ENCODE results near the gene BAIAP2. TPM values are rescaled to one million over a fixed set of nuclear protein-coding genes. Genes with fewer than 3 reads are reported as not detected.

Gene BAIAP2
- total and polyA plus RNA-seq, 8 donors: 4.7 to 16.4 (median 11.1) TPM

GRCh38 chr17:81036197-81036941, 1.4 kb downstream of the BAIAP2 start:
- Histone ChIP-seq H3K4me3 (peak overlapping the region in 1 of 4 donors; percentile 60), H3K27ac (peak overlapping the region in 1 of 4 donors; percentile 41), H3K4me1 (peaks cover 11 to 27% (median 23%) of the 10 kb centered on the region in 3 donors), H3K9me3 (no peaks in the 10 kb centered on the region), H3K27me3 (no peaks in the 10 kb centered on the region), H3K36me3 (no peaks in the 10 kb centered on the region)
- TF ChIP-seq CTCF (IDR thresholded peaks at IDR 0.05): no peak
- FAIRE-seq: no peak
- DNase-seq: peak in 2 of 6 donors; percentile 22 to 65
- intact Hi-C loops (cut with DNase I): no loop called here
- no peak for ATAC-seq
- WGBS, 2 donors: 83 to 84% methylated on average over 24 of the region's 24 CpGs

GRCh38 chr17:81037026-81037797, 2.3 kb downstream of the BAIAP2 start:
- FAIRE-seq: no peak

GRCh38 chr17:81037798-81038733, 3.1 kb downstream of the BAIAP2 start:
- Histone ChIP-seq H3K36me3 (no peaks in the 10 kb centered on the region), H3K9me3 (no peaks in the 10 kb centered on the region), H3K27me3 (no peaks in the 10 kb centered on the region), H3K27ac (peak overlapping the region in 3 of 4 donors; percentile 39 to 49 (median 41)), H3K4me3 (no peak overlapping the region), H3K4me1 (peaks cover 11 to 27% (median 23%) of the 10 kb centered on the region in 3 donors)
- DNase-seq (peak in 5 of 6 donors; percentile 60 to 85 (median 67)), FAIRE-seq (no peak), ATAC-seq (peak in 3 of 4 donors; percentile 5 to 25 (median 21))
- no peak for TF ChIP-seq CTCF (IDR thresholded peaks at IDR 0.05)
- WGBS, 2 donors: 35% methylated on average over 27 to 30 of the region's 30 CpGs
- intact Hi-C loops (cut with DNase I): no loop called here

More at GRCh38 chr17:81037026-81037797, 2.3 kb downstream of the BAIAP2 start:
- TF ChIP-seq CTCF (IDR thresholded peaks at IDR 0.05): no peak
- peak overlapping the region in 1 of 4 donors; percentile 5 for H3K4me3 ChIP-seq
- intact Hi-C loops (cut with DNase I): no loop called here
- ATAC-seq (peak; percentile 49 to 69 (median 57)), DNase-seq (peak; percentile 63 to 94 (median 78))
- no peaks in the 10 kb centered on the region for H3K27me3 ChIP-seq
- WGBS, 2 donors: 21 to 28% methylated on average over 28 of the region's 28 CpGs
- peaks cover 11 to 27% (median 23%) of the 10 kb centered on the region in 3 donors for H3K4me1 ChIP-seq
- H3K36me3 ChIP-seq: no peaks in the 10 kb centered on the region
- H3K27ac ChIP-seq: peak overlapping the region in 3 of 4 donors; percentile 39 to 49 (median 41)
- no peaks in the 10 kb centered on the region for H3K9me3 ChIP-seq

GRCh38 chr17:81039096-81039495, 4.1 kb downstream of the BAIAP2 start:
- no peak overlapping the region for H3K27ac ChIP-seq
- DNase-seq (peak in 2 of 6 donors; percentile 35 to 76), FAIRE-seq (no peak), ATAC-seq (no peak)
- H3K4me1 ChIP-seq: peaks cover 11 to 27% (median 23%) of the 10 kb centered on the region in 3 donors
- no peak for TF ChIP-seq CTCF (IDR thresholded peaks at IDR 0.05)
- intact Hi-C loops (cut with DNase I): no loop called here
- WGBS, 2 donors: 88 to 90% methylated on average over 16 of the region's 16 CpGs
- no peaks in the 10 kb centered on the region for H3K27me3 ChIP-seq
- no peak overlapping the region for H3K4me3 ChIP-seq
- H3K36me3 ChIP-seq: no peaks in the 10 kb centered on the region
- H3K9me3 ChIP-seq: no peaks in the 10 kb centered on the region
